ENCODE results near the gene APOL4. TPM values are rescaled to one million over a fixed set of nuclear protein-coding genes. Genes with fewer than 3 reads are reported as not detected.
"Not testable (repeated sequence)": the region's sequence is repeated elsewhere in the genome, so short reads cannot be mapped to it uniquely, and the experiment has no call there.

APOL4 gene
- total RNA-seq, 1 experiment from 2014 or later, result not detected

DNA sequence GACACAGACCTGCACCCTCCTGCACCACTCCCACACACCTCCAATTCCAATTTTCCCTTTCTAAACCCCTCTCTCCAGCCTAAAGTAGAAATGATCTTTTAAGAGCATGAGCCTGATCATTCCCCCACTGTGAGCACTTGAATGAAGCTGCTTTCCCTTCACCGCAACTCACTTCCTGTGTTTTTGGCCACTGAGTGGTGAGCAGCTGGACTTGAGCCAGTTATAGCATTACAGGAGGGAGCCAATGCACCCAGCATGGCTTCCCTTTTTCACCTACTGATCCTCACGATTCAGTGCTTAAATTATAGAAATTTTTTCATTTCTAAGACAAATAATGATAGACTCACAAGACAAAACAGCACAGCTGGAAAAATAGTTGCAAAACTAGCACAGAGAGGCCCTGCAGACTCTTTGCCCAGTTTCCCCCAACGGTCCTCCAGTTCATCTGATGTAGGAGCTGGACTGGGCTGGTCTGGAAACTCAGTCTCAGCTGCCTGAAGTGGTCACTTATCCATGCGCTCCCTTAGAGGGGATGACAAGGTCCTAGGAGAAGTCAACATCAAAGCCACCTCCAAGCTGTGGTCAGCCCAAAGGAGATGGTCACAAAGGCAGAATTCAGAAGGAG, 9.7 kb upstream of the APOL4 start:
- no peaks in the 10 kb centered on the region for H3K9me2 ChIP-seq (ENCODE audit: insufficient read depth)
- no peak overlapping the region for H2AFZ ChIP-seq
- POLR2A ChIA-PET (ENCODE audit: unreplicated experiment), result no interaction called here
- no peak for DNase-seq
- no peak for TF ChIP-seq EZH2 (IDR thresholded peaks at IDR 0.05; ENCODE audit: low read depth)
- TF ChIP-seq, protein P1, sequence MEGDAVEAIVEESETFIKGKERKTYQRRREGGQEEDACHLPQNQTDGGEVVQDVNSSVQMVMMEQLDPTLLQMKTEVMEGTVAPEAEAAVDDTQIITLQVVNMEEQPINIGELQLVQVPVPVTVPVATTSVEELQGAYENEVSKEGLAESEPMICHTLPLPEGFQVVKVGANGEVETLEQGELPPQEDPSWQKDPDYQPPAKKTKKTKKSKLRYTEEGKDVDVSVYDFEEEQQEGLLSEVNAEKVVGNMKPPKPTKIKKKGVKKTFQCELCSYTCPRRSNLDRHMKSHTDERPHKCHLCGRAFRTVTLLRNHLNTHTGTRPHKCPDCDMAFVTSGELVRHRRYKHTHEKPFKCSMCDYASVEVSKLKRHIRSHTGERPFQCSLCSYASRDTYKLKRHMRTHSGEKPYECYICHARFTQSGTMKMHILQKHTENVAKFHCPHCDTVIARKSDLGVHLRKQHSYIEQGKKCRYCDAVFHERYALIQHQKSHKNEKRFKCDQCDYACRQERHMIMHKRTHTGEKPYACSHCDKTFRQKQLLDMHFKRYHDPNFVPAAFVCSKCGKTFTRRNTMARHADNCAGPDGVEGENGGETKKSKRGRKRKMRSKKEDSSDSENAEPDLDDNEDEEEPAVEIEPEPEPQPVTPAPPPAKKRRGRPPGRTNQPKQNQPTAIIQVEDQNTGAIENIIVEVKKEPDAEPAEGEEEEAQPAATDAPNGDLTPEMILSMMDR (conservative IDR thresholded peaks at IDR 0.05), result no peak
- H3K79me2 ChIP-seq (ENCODE audit: low read depth), result no peaks in the 10 kb centered on the region
- H3F3A ChIP-seq (ENCODE audit: insufficient read depth, low read depth), result no peaks in the 10 kb centered on the region
- intact Hi-C loops (cut with micrococcal nuclease; ENCODE audit: unreplicated experiment), result no loop called here
- H3K36me3 ChIP-seq (ENCODE audit: low read depth), result no peaks in the 10 kb centered on the region
- CTCF ChIA-PET, result no interaction called here
- no peak overlapping the region for H3K27ac ChIP-seq
- H3K4me3 ChIP-seq, result no peak overlapping the region
- no peaks in the 10 kb centered on the region for H4K20me1 ChIP-seq (ENCODE audit: insufficient read depth)
- H3K9me3 ChIP-seq (ENCODE audit: insufficient read depth, low read depth), result peaks cover 18% of the 10 kb centered on the region
- H3K4me2 ChIP-seq, result no peak overlapping the region
- no TSS peak for BruUV-seq (replicated peaks)
- H3K4me1 ChIP-seq (replicated peaks; ENCODE audit: insufficient read depth), result no peaks in the 10 kb centered on the region
- H3K27me3 ChIP-seq (ENCODE audit: insufficient read depth, low read depth), result peaks cover 10% of the 10 kb centered on the region

DNA sequence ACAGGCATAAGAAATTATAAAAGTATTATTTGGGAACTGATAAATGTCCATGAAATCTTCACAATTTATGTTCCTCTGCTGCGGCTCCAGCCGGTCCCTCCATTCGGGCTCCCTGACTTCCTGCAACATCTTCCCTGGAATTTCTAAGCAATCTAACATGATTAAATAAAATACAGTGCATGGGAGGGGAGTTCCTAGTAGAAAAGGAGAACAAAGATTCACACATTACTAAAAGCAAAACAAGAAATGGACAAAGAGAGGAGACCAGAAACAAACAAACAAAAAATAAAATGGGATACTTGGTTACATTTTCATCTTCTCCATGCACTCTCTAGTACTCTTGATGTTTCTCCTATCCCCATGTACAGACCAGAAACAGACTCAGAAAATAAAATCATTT, 8.6 kb upstream of the APOL4 start:
- POLR2A ChIA-PET (ENCODE audit: unreplicated experiment), result no interaction called here
- H3K36me3 ChIP-seq (ENCODE audit: low read depth), result no peaks in the 10 kb centered on the region
- intact Hi-C loops (cut with micrococcal nuclease; ENCODE audit: unreplicated experiment), result no loop called here
- H3F3A ChIP-seq (ENCODE audit: insufficient read depth, low read depth), result no peaks in the 10 kb centered on the region
- CTCF ChIA-PET, result no interaction called here
- BruUV-seq (replicated peaks), result no TSS peak
- H3K4me2 ChIP-seq, result no peak overlapping the region
- no peak for DNase-seq
- H3K4me3 ChIP-seq, result no peak overlapping the region
- H2AFZ ChIP-seq, result no peak overlapping the region
- peaks cover 18% of the 10 kb centered on the region for H3K9me3 ChIP-seq (ENCODE audit: insufficient read depth, low read depth)
- TF ChIP-seq, protein P1 (conservative IDR thresholded peaks at IDR 0.05), result no peak
- TF ChIP-seq EZH2 (IDR thresholded peaks at IDR 0.05; ENCODE audit: low read depth), result no peak
- H3K27ac ChIP-seq, result no peak overlapping the region
- no peaks in the 10 kb centered on the region for H4K20me1 ChIP-seq (ENCODE audit: insufficient read depth)
- no peaks in the 10 kb centered on the region for H3K4me1 ChIP-seq (replicated peaks; ENCODE audit: insufficient read depth)
- no peaks in the 10 kb centered on the region for H3K79me2 ChIP-seq (ENCODE audit: low read depth)
- no peaks in the 10 kb centered on the region for H3K9me2 ChIP-seq (ENCODE audit: insufficient read depth)
- peaks cover 5% of the 10 kb centered on the region; the same call in 1 of the 2 replicates for H3K27me3 ChIP-seq (ENCODE audit: insufficient read depth, low read depth)

DNA sequence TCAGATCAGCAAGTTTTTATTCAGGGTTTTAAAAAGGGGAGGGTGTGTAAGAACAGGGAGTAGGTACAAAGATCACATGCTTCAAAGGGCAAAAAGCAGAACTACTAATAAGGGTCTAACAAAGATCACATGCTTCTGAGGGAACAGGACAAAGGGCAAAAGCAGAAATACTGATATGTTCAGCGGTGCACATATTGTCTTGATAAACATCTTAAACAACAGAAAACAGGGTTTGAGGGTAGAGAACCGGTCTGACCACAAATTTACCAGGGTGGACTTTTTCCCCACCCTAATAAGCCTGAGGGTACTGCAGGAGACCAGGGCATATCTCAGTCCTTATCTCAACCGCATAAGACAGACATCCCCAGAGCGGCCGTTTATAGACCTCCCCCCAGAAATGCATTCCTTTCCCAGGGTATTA, 7.9 kb upstream of the APOL4 start:
- POLR2A ChIA-PET (ENCODE audit: unreplicated experiment); H3K79me2 ChIP-seq (ENCODE audit: low read depth); CTCF ChIA-PET: not testable (repeated sequence)

DNA sequence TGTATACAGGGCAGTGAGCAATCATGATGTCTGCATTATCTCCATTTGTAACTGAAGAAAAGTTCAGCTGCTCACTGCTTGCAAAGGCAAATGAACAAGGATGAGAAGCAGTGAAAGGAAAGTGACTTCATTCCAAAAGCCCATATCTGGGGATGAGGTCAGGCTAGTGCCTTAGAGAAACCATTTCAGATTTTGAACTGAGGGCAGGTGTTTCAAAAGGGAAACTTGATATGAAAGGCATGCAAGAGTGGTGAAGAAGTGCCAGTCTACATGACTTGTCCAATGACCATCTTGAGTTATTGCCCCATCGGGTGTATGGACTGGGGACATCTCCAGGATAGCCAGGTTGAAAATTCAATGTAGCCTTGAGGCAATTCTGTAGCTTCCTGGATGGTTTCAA, 7.3 kb upstream of the APOL4 start:
- Histone ChIP-seq H3F3A (ENCODE audit: insufficient read depth, low read depth) (no peaks in the 10 kb centered on the region), H3K4me3 (no peak overlapping the region), H3K27me3 (ENCODE audit: insufficient read depth, low read depth) (peaks cover 5% of the 10 kb centered on the region; the same call in 1 of the 2 replicates), H3K9me3 (ENCODE audit: insufficient read depth, low read depth) (peaks cover 18% of the 10 kb centered on the region), H3K4me2 (no peak overlapping the region), H3K27ac (no peak overlapping the region), H2AFZ (no peak overlapping the region), H3K79me2 (ENCODE audit: low read depth) (no peaks in the 10 kb centered on the region), H3K9me2 (ENCODE audit: insufficient read depth) (no peaks in the 10 kb centered on the region), H3K4me1 (replicated peaks; ENCODE audit: insufficient read depth) (peaks cover 7% of the 10 kb centered on the region), H3K36me3 (ENCODE audit: low read depth) (no peaks in the 10 kb centered on the region), H4K20me1 (ENCODE audit: insufficient read depth) (no peaks in the 10 kb centered on the region)
- no TSS peak for BruUV-seq (replicated peaks)
- CTCF ChIA-PET, result no interaction called here
- intact Hi-C loops (cut with micrococcal nuclease; ENCODE audit: unreplicated experiment), result no loop called here
- POLR2A ChIA-PET (ENCODE audit: unreplicated experiment), result no interaction called here
- TF ChIP-seq, protein P1 (conservative IDR thresholded peaks at IDR 0.05), result no peak
- TF ChIP-seq EZH2 (IDR thresholded peaks at IDR 0.05; ENCODE audit: low read depth), result no peak
- no peak for DNase-seq

More for the DNA sequence above, 7.9 kb upstream of the APOL4 start:
- peaks cover 18% of the 10 kb centered on the region for H3K9me3 ChIP-seq (ENCODE audit: insufficient read depth, low read depth)
- H3K4me1 ChIP-seq (replicated peaks; ENCODE audit: insufficient read depth); H2AFZ ChIP-seq; H4K20me1 ChIP-seq (ENCODE audit: insufficient read depth); H3K4me2 ChIP-seq; H3K36me3 ChIP-seq (ENCODE audit: low read depth); H3K4me3 ChIP-seq; H3K9me2 ChIP-seq (ENCODE audit: insufficient read depth); H3K27me3 ChIP-seq (ENCODE audit: insufficient read depth, low read depth); H3F3A ChIP-seq (ENCODE audit: insufficient read depth, low read depth); H3K27ac ChIP-seq; intact Hi-C loops (cut with micrococcal nuclease; ENCODE audit: unreplicated experiment); BruUV-seq (replicated peaks): not testable (repeated sequence)
- DNase-seq, result peak in 1 of 2 experiments; percentile 38

Data from PC-9 (cell line).